ENCODE data around the gene SMYD3. TPM values are rescaled to one million over a fixed set of nuclear protein-coding genes. Genes with fewer than 3 reads are reported as not detected.

SMYD3 gene
- total RNA-seq, 2 donors from 2014 or later: 13.5 to 20.8 TPM

- WGBS, 2 donors: 79 to 81% methylated on average over 10 of the region's 10 CpGs
- intact Hi-C loops (cut with DNase I): no loop called here
- DNase-seq: no peak
- H3K27me3 ChIP-seq: no peaks in the 10 kb centered on the region
- no peak for ATAC-seq
- no peak overlapping the region for H3K27ac ChIP-seq
- H3K4me1 ChIP-seq: no peaks in the 10 kb centered on the region
- H3K4me3 ChIP-seq: no peak overlapping the region
- no peak for TF ChIP-seq POLR2A (IDR thresholded peaks at IDR 0.05)
- TF ChIP-seq, protein P1, sequence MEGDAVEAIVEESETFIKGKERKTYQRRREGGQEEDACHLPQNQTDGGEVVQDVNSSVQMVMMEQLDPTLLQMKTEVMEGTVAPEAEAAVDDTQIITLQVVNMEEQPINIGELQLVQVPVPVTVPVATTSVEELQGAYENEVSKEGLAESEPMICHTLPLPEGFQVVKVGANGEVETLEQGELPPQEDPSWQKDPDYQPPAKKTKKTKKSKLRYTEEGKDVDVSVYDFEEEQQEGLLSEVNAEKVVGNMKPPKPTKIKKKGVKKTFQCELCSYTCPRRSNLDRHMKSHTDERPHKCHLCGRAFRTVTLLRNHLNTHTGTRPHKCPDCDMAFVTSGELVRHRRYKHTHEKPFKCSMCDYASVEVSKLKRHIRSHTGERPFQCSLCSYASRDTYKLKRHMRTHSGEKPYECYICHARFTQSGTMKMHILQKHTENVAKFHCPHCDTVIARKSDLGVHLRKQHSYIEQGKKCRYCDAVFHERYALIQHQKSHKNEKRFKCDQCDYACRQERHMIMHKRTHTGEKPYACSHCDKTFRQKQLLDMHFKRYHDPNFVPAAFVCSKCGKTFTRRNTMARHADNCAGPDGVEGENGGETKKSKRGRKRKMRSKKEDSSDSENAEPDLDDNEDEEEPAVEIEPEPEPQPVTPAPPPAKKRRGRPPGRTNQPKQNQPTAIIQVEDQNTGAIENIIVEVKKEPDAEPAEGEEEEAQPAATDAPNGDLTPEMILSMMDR (IDR thresholded peaks at IDR 0.05): no peak
- H3K9me3 ChIP-seq: no peaks in the 10 kb centered on the region
- no peaks in the 10 kb centered on the region for H3K36me3 ChIP-seq (replicated peaks in 1 of 2; ENCODE audit: insufficient read depth in 1 of 2, low read depth in 2 of 2)
These were observed 296.3 kb downstream of the SMYD3 start for GRCh38 chr1:246210756-246211155.

DNA sequence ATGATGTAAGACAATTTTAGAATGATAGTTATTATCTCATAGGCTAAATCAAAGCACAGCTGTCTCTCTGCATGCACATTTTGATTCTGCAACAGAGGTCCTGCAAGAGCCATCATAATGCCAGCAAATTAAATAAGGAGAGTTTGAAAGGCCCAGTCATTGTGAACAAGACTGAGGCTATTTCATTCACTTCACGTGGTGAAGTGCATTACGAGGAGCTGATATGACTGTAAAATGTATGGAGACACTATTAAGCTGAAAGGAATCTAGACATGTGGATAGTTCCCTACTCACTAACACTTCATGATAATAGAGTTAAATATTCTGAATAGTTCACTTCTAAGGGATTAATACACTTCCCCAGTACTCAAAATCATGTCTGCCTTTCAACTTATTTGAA, 299.0 kb downstream of the SMYD3 start:
- TF ChIP-seq, protein P1 (IDR thresholded peaks at IDR 0.05): no peak
- TF ChIP-seq POLR2A (IDR thresholded peaks at IDR 0.05): no peak
- Histone ChIP-seq H3K36me3 (replicated peaks in 1 of 2; ENCODE audit: insufficient read depth in 1 of 2, low read depth in 2 of 2) (no peaks in the 10 kb centered on the region), H3K4me3 (no peak overlapping the region), H3K9me3 (no peaks in the 10 kb centered on the region), H3K4me1 (no peaks in the 10 kb centered on the region), H3K27ac (no peak overlapping the region), H3K27me3 (no peaks in the 10 kb centered on the region)
- DNase-seq: no peak
- no peak for ATAC-seq
- intact Hi-C loops (cut with DNase I): no loop called here
- 83 to 85% methylated on average over 2 of the region's 2 CpGs for WGBS, 2 donors

DNA sequence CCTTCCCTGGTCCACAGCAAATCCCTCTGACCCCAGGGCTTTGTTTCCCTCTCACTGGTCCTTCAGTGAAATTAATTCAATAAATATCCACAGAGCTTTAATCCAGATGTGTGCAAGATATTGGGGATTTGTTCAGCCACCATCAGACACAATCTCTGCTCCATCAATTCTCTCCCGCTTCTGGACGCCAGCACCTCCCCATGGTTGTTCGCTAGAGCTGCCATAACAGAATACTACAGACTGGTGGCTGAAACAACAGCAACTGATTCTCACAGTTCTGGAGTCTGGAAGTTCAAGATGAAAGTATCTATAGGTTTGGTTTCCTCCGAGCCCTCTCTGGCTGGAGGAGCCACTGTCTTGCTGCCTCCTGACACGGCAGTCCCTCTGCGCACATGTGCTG, 303.9 kb downstream of the SMYD3 start:
- TF ChIP-seq, protein P1 (IDR thresholded peaks at IDR 0.05): no peak
- TF ChIP-seq POLR2A (IDR thresholded peaks at IDR 0.05): no peak
- intact Hi-C loops (cut with DNase I): no loop called here
- no peak overlapping the region for H3K27ac ChIP-seq
- no peak overlapping the region for H3K4me3 ChIP-seq
- no peaks in the 10 kb centered on the region for H3K9me3 ChIP-seq
- no peak for ATAC-seq
- DNase-seq: no peak
- H3K36me3 ChIP-seq (replicated peaks in 1 of 2; ENCODE audit: insufficient read depth in 1 of 2, low read depth in 2 of 2): no peaks in the 10 kb centered on the region
- 90 to 96% methylated on average over 6 of the region's 6 CpGs for WGBS, 2 donors
- no peaks in the 10 kb centered on the region for H3K4me1 ChIP-seq
- no peaks in the 10 kb centered on the region for H3K27me3 ChIP-seq

DNA sequence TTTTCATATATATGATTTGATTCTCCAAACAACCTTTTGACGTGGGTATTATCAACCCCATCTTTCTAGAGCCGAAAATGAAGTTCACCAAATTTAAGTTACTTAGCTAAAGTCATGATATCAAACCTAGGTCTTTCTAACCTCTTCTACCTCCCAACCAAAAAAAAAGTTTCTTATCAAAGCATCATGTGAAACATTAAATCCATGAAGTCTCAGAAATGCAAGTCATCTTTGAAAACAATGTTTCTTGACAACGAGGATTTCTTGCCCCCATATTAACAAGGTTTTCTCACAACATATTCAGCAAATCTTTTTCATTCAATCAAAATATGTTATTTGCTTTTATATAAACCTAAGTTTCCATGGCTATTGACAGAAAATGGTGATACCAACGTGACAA, 306.3 kb downstream of the SMYD3 start:
- 76 to 87% methylated on average over 4 of the region's 4 CpGs for WGBS, 2 donors
- Histone ChIP-seq H3K27ac (no peak overlapping the region), H3K4me1 (no peaks in the 10 kb centered on the region), H3K36me3 (replicated peaks in 1 of 2; ENCODE audit: insufficient read depth in 1 of 2, low read depth in 2 of 2) (no peaks in the 10 kb centered on the region), H3K4me3 (no peak overlapping the region), H3K9me3 (no peaks in the 10 kb centered on the region), H3K27me3 (no peaks in the 10 kb centered on the region)
- TF ChIP-seq, protein P1 (IDR thresholded peaks at IDR 0.05): no peak
- TF ChIP-seq POLR2A (IDR thresholded peaks at IDR 0.05): no peak
- no peak for ATAC-seq
- intact Hi-C loops (cut with DNase I): no loop called here
- DNase-seq: no peak

- Histone ChIP-seq H3K4me3 (no peak overlapping the region), H3K27ac (no peak overlapping the region), H3K9me3 (no peaks in the 10 kb centered on the region), H3K36me3 (replicated peaks in 1 of 2; ENCODE audit: insufficient read depth in 1 of 2, low read depth in 2 of 2) (no peaks in the 10 kb centered on the region), H3K27me3 (no peaks in the 10 kb centered on the region), H3K4me1 (no peaks in the 10 kb centered on the region)
- TF ChIP-seq, protein P1 (IDR thresholded peaks at IDR 0.05): no peak
- ATAC-seq (no peak), DNase-seq (no peak)
- 84 to 88% methylated on average over 15 of the region's 15 CpGs for WGBS, 2 donors
- intact Hi-C loops (cut with DNase I): no loop called here
These were observed 306.9 kb downstream of the SMYD3 start for GRCh38 chr1:246200225-246200624.
